ENCODE measurements around the gene TANGO6. TPM values are rescaled to one million over a fixed set of nuclear protein-coding genes. Genes with fewer than 3 reads are reported as not detected.

TANGO6 gene
- polyA plus RNA-seq, 1 donor (not counting 4 experiments of a cell fraction or from before 2014, with no cell fraction given): 13.1 TPM

DNA sequence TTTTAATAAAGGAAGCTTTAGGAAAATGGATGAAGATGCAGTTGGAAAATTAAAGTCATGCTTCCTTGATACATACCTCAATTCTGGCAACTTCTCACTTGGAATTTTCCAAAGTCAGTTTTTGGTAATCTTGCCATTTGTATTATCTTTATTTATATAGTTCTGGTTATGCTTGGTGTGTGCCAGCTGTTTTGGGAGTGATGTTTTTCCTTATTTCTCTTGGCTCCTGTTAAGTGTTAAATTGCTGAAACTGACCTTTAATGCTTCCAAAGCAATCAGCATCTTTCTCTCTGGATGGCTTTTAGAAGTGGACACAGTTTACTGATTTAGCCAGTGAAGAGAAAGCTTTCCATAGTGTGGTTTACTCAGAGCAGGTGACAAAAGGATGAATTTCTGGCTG lies 192.0 kb downstream of the TANGO6 start:
- Histone ChIP-seq H3K4me3 (ENCODE audit: control insufficient read depth in 2 of 3, extremely low read depth in 1 of 3, insufficient read depth in 2 of 3, low read depth in 1 of 3, low read length in 3 of 3) (no peak overlapping the region), H4K20me1 (ENCODE audit: control insufficient read depth, extremely low read depth, insufficient read depth, low read length) (no peaks in the 10 kb centered on the region), H3K4me2 (ENCODE audit: control insufficient read depth, extremely low read depth, insufficient read depth, low read depth, low read length) (no peak overlapping the region), H3K9ac (ENCODE audit: control insufficient read depth, extremely low read depth, insufficient read depth, low read length) (no peak overlapping the region), H3K79me2 (ENCODE audit: control insufficient read depth, insufficient read depth, low read length) (no peaks in the 10 kb centered on the region), H2AFZ (ENCODE audit: control insufficient read depth, low read length) (no peak overlapping the region), H3K9me3 (ENCODE audit: control insufficient read depth, low read depth, low read length) (no peaks in the 10 kb centered on the region), H3K4me1 (ENCODE audit: control insufficient read depth, extremely low read depth, insufficient read depth, low read length) (peaks cover 22% of the 10 kb centered on the region), H3K9me1 (ENCODE audit: control insufficient read depth, extremely low read depth, insufficient read depth, low read length) (no peaks in the 10 kb centered on the region), H3K27ac (ENCODE audit: control insufficient read depth, insufficient read depth, low read length) (no peak overlapping the region), H3K36me3 (ENCODE audit: control insufficient read depth in 2 of 2, extremely low read depth in 1 of 2, insufficient read depth in 2 of 2, low read length in 2 of 2) (peaks cover 0 to 7% of the 10 kb centered on the region in 2 experiments), H3K27me3 (ENCODE audit: control insufficient read depth, extremely low read depth, insufficient read depth, low read length) (no peaks in the 10 kb centered on the region)
- TF ChIP-seq EZH2 (IDR thresholded peaks at IDR 0.05; ENCODE audit: low read length): no peak
- TF ChIP-seq, protein P1, sequence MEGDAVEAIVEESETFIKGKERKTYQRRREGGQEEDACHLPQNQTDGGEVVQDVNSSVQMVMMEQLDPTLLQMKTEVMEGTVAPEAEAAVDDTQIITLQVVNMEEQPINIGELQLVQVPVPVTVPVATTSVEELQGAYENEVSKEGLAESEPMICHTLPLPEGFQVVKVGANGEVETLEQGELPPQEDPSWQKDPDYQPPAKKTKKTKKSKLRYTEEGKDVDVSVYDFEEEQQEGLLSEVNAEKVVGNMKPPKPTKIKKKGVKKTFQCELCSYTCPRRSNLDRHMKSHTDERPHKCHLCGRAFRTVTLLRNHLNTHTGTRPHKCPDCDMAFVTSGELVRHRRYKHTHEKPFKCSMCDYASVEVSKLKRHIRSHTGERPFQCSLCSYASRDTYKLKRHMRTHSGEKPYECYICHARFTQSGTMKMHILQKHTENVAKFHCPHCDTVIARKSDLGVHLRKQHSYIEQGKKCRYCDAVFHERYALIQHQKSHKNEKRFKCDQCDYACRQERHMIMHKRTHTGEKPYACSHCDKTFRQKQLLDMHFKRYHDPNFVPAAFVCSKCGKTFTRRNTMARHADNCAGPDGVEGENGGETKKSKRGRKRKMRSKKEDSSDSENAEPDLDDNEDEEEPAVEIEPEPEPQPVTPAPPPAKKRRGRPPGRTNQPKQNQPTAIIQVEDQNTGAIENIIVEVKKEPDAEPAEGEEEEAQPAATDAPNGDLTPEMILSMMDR (optimal IDR thresholded peaks at IDR 0.05 in 1 of 3, IDR thresholded peaks at IDR 0.05 in 1 of 3, conservative IDR thresholded peaks at IDR 0.05 in 1 of 3; ENCODE audit: extremely low read depth in 1 of 3, insufficient read depth in 2 of 3, low read length in 3 of 3): no peak
- dilution Hi-C loops (cut with MboI; ENCODE audit: extremely low pct_ligation_motif_present, low sequenced_read_pairs): no loop called here
- DNase-seq (ENCODE audit: low read depth, low spot score) (no peak), FAIRE-seq (no peak)

DNA sequence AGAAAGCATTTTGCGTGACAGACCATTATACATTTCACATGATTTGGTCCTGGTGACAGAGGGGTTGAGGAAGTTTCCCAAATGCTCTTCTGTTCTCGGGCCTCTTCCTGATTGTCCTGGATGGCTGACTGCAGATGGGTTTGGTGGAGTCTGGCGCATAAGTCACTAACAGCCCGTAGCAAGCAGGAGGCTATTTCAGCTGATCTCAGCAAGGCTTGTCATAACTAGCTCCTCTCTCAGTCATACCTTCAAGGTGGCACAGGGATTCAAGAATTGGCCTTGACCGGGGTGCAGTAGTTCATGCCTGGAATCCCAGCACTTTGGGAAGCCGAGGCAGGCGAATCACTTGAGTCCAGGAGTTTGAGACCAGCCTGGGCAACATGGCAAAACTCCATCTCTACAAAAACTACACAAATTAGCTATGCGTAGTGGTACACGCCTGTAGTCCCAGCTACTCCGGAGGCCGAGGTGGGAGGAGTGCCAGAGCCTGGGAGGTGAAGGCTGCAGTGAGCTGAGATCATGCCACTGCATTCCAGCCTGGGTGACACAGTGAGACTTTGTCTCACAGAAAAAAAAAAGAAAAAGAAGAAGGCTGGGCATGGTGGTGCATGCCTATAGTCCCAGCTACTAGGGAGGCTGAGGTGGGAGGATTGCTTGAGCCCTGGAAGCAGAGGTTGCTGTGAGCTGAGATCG lies 193.2 kb downstream of the TANGO6 start:
- Histone ChIP-seq H3K9ac (ENCODE audit: control insufficient read depth, extremely low read depth, insufficient read depth, low read length) (no peak overlapping the region), H3K27me3 (ENCODE audit: control insufficient read depth, extremely low read depth, insufficient read depth, low read length) (no peaks in the 10 kb centered on the region), H3K4me3 (ENCODE audit: control insufficient read depth in 2 of 3, extremely low read depth in 1 of 3, insufficient read depth in 2 of 3, low read depth in 1 of 3, low read length in 3 of 3) (no peak overlapping the region), H3K4me1 (ENCODE audit: control insufficient read depth, extremely low read depth, insufficient read depth, low read length) (peaks cover 29% of the 10 kb centered on the region), H3K9me1 (ENCODE audit: control insufficient read depth, extremely low read depth, insufficient read depth, low read length) (no peaks in the 10 kb centered on the region), H3K27ac (ENCODE audit: control insufficient read depth, insufficient read depth, low read length) (peak overlapping the region; percentile 22), H4K20me1 (ENCODE audit: control insufficient read depth, extremely low read depth, insufficient read depth, low read length) (no peaks in the 10 kb centered on the region), H3K9me3 (ENCODE audit: control insufficient read depth, low read depth, low read length) (no peaks in the 10 kb centered on the region), H3K4me2 (ENCODE audit: control insufficient read depth, extremely low read depth, insufficient read depth, low read depth, low read length) (no peak overlapping the region), H3K79me2 (ENCODE audit: control insufficient read depth, insufficient read depth, low read length) (no peaks in the 10 kb centered on the region), H3K36me3 (ENCODE audit: control insufficient read depth in 2 of 2, extremely low read depth in 1 of 2, insufficient read depth in 2 of 2, low read length in 2 of 2) (peaks cover 3 to 7% of the 10 kb centered on the region in 2 experiments), H2AFZ (ENCODE audit: control insufficient read depth, low read length) (no peak overlapping the region)
- DNase-seq (ENCODE audit: low read depth, low spot score) (no peak), FAIRE-seq (peak; percentile 87)
- TF ChIP-seq, protein P1 (optimal IDR thresholded peaks at IDR 0.05 in 1 of 3, IDR thresholded peaks at IDR 0.05 in 1 of 3, conservative IDR thresholded peaks at IDR 0.05 in 1 of 3; ENCODE audit: extremely low read depth in 1 of 3, insufficient read depth in 2 of 3, low read length in 3 of 3): no peak
- TF ChIP-seq EZH2 (IDR thresholded peaks at IDR 0.05; ENCODE audit: low read length): no peak
- dilution Hi-C loops (cut with MboI; ENCODE audit: extremely low pct_ligation_motif_present, low sequenced_read_pairs): no loop called here

All from keratinocyte (primary cell).